ENCODE data around the gene SMAP1.
A peak's percentile ranks its signal among the peaks of the same experiment; 100 is the strongest.

The SMAP1 gene

GRCh38 chr6:70894001-70894400 is 226.3 kb downstream of the SMAP1 start:
- no peak overlapping the region for H3K4me3 ChIP-seq (ENCODE audit: low read length)
- TF ChIP-seq CTCF (IDR thresholded peaks at IDR 0.05; ENCODE audit: insufficient read depth, low read depth, low read length, missing control alignments): no peak
- DNase-seq (ENCODE audit: low read depth): no peak

- DNase-seq (ENCODE audit: low read depth): no peak
- H3K4me3 ChIP-seq (ENCODE audit: low read length): no peak overlapping the region
- no peak for TF ChIP-seq CTCF (IDR thresholded peaks at IDR 0.05; ENCODE audit: insufficient read depth, low read depth, low read length, missing control alignments)
Measured at GRCh38 chr6:70900047-70900446, 232.4 kb downstream of the SMAP1 start.

- peak; percentile 29 for TF ChIP-seq CTCF (IDR thresholded peaks at IDR 0.05; ENCODE audit: insufficient read depth, low read depth, low read length, missing control alignments)
- H3K4me3 ChIP-seq (ENCODE audit: low read length): no peak overlapping the region
- no peak for DNase-seq (ENCODE audit: low read depth)
Measured at GRCh38 chr6:70901324-70901723, 233.6 kb downstream of the SMAP1 start.

GRCh38 chr6:70903665-70904452 is 236.2 kb downstream of the SMAP1 start:
- H3K4me3 ChIP-seq (ENCODE audit: low read length): no peak overlapping the region
- DNase-seq (ENCODE audit: low read depth): no peak
- no peak for TF ChIP-seq CTCF (IDR thresholded peaks at IDR 0.05; ENCODE audit: insufficient read depth, low read depth, low read length, missing control alignments)

- DNase-seq (ENCODE audit: low read depth): no peak
- TF ChIP-seq CTCF (IDR thresholded peaks at IDR 0.05; ENCODE audit: insufficient read depth, low read depth, low read length, missing control alignments): no peak
- no peak overlapping the region for H3K4me3 ChIP-seq (ENCODE audit: low read length)
Measured at GRCh38 chr6:70905742-70906141, 238.1 kb downstream of the SMAP1 start.

Data from epithelial cell of esophagus (primary cell).